ENCODE results near the gene KDM2B.

GRCh38 chr12:121536899-121537813 is 43.7 kb downstream of the KDM2B start:
- peak; percentile 30; the same call in 1 of the 2 replicates for TF ChIP-seq POLR2AphosphoS5 (IDR thresholded peaks at IDR 0.05; ENCODE audit: borderline replicate concordance, low read depth, low read length)
- TF ChIP-seq EZH2 (IDR thresholded peaks at IDR 0.05) = no peak
- TF ChIP-seq FOXP2 (optimal IDR thresholded peaks at IDR 0.05; ENCODE audit: control extremely low read depth, extremely low read length, insufficient read depth) = no peak

Measured in SK-N-MC (cell line).